ENCODE measurements around the gene TGFBR2. TPM values are rescaled to one million over a fixed set of nuclear protein-coding genes. Genes with fewer than 3 reads are reported as not detected.
A peak's percentile ranks its signal among the peaks of the same experiment; 100 is the strongest.

The TGFBR2 gene
- total and polyA plus RNA-seq, 2 experiments from 2014 or later = 4.7 to 13.0 TPM

- DNase-seq (ENCODE audit: low spot score) (no peak), ATAC-seq (peak; percentile 55)
- Histone ChIP-seq H3K36me3 (ENCODE audit: insufficient read depth) (peaks cover 17% of the 10 kb centered on the region; the same call in 1 of the 2 replicates), H3K4me2 (peak overlapping the region; percentile 31; the same call in 1 of the 2 replicates), H4K20me1 (replicated peaks; ENCODE audit: insufficient read depth) (no peaks in the 10 kb centered on the region), H3F3A (replicated peaks; ENCODE audit: low read depth) (no peaks in the 10 kb centered on the region), H2AFZ (no peak overlapping the region), H3K27me3 (ENCODE audit: insufficient read depth) (no peaks in the 10 kb centered on the region), H3K27ac (ENCODE audit: low read depth) (no peak overlapping the region), H3K79me2 (replicated peaks; ENCODE audit: insufficient read depth) (0 out of 2 replicates have a peak, but pooled peaks cover 11% of the 10 kb centered on the region), H3K4me3 (no peak overlapping the region), H3K9me2 (ENCODE audit: insufficient read depth) (no peaks in the 10 kb centered on the region), H3K4me1 (ENCODE audit: insufficient read depth) (peaks cover 8% of the 10 kb centered on the region)
- Mint-ChIP-seq H3K36me3 (ENCODE audit: low read depth) (peaks cover 47% of the 10 kb centered on the region), H3K4me3 (no peak overlapping the region), H3K4me1 (peaks cover 14% of the 10 kb centered on the region), H3K9me3 (no peaks in the 10 kb centered on the region), H3K27me3 (ENCODE audit: insufficient read depth, low read depth, poor library complexity) (no peaks in the 10 kb centered on the region), H3K27ac (no peak overlapping the region)
- TF ChIP-seq ZNF114 (CRISPR knock-in tag; IDR thresholded peaks at IDR 0.05) (no peak), POLR2AphosphoS5 (IDR thresholded peaks at IDR 0.05; ENCODE audit: low read depth) (no peak), CREB1 (CRISPR knock-in tag; IDR thresholded peaks at IDR 0.05; ENCODE audit: low read depth) (no peak), NANOG (IDR thresholded peaks at IDR 0.05; ENCODE audit: borderline replicate concordance) (no peak), JUNB (IDR thresholded peaks at IDR 0.05; ENCODE audit: unreplicated experiment) (no peak), REST (IDR thresholded peaks at IDR 0.05; ENCODE audit: unreplicated experiment) (no peak), CTCF (conservative IDR thresholded peaks at IDR 0.05; ENCODE audit: low read depth in 2 of 2) (no peak), ETS1 (IDR thresholded peaks at IDR 0.05) (no peak), ZNF331 (CRISPR knock-in tag; IDR thresholded peaks at IDR 0.05; ENCODE audit: low read depth) (no peak), EZH2phosphoT487 (IDR thresholded peaks at IDR 0.05; ENCODE audit: unreplicated experiment) (no peak), EZH2 (IDR thresholded peaks at IDR 0.05; ENCODE audit: low read depth, unreplicated experiment) (no peak), ZNF462 (CRISPR knock-in tag; IDR thresholded peaks at IDR 0.05) (no peak), STAT1 (IDR thresholded peaks at IDR 0.05; ENCODE audit: unreplicated experiment) (no peak)
Observed at GRCh38 chr3:30648670-30649357, 42.4 kb downstream of the TGFBR2 start.

Measured in GM23338 (cell line).